ENCODE measurements around the gene RASGEF1C.

- no peak for TF ChIP-seq YY1 (IDR thresholded peaks at IDR 0.05)
- no peak for TF ChIP-seq SP1 (IDR thresholded peaks at IDR 0.05)
- TF ChIP-seq, protein P1, sequence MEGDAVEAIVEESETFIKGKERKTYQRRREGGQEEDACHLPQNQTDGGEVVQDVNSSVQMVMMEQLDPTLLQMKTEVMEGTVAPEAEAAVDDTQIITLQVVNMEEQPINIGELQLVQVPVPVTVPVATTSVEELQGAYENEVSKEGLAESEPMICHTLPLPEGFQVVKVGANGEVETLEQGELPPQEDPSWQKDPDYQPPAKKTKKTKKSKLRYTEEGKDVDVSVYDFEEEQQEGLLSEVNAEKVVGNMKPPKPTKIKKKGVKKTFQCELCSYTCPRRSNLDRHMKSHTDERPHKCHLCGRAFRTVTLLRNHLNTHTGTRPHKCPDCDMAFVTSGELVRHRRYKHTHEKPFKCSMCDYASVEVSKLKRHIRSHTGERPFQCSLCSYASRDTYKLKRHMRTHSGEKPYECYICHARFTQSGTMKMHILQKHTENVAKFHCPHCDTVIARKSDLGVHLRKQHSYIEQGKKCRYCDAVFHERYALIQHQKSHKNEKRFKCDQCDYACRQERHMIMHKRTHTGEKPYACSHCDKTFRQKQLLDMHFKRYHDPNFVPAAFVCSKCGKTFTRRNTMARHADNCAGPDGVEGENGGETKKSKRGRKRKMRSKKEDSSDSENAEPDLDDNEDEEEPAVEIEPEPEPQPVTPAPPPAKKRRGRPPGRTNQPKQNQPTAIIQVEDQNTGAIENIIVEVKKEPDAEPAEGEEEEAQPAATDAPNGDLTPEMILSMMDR (IDR thresholded peaks at IDR 0.05; ENCODE audit: low read depth, low read length, missing input control): no peak
- TF ChIP-seq, protein P2, sequence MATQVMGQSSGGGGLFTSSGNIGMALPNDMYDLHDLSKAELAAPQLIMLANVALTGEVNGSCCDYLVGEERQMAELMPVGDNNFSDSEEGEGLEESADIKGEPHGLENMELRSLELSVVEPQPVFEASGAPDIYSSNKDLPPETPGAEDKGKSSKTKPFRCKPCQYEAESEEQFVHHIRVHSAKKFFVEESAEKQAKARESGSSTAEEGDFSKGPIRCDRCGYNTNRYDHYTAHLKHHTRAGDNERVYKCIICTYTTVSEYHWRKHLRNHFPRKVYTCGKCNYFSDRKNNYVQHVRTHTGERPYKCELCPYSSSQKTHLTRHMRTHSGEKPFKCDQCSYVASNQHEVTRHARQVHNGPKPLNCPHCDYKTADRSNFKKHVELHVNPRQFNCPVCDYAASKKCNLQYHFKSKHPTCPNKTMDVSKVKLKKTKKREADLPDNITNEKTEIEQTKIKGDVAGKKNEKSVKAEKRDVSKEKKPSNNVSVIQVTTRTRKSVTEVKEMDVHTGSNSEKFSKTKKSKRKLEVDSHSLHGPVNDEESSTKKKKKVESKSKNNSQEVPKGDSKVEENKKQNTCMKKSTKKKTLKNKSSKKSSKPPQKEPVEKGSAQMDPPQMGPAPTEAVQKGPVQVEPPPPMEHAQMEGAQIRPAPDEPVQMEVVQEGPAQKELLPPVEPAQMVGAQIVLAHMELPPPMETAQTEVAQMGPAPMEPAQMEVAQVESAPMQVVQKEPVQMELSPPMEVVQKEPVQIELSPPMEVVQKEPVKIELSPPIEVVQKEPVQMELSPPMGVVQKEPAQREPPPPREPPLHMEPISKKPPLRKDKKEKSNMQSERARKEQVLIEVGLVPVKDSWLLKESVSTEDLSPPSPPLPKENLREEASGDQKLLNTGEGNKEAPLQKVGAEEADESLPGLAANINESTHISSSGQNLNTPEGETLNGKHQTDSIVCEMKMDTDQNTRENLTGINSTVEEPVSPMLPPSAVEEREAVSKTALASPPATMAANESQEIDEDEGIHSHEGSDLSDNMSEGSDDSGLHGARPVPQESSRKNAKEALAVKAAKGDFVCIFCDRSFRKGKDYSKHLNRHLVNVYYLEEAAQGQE (IDR thresholded peaks at IDR 0.05): no peak
- TF ChIP-seq TAF1 (conservative IDR thresholded peaks at IDR 0.05): no peak
These were observed 68.9 kb downstream of the RASGEF1C start for GRCh38 chr5:180140079-180140554.

All from liver (tissue), 3 donors.